HT1080 (cell line): Measurements from ENCODE around the gene TSPAN14. TPM values are rescaled to one million over a fixed set of nuclear protein-coding genes. Genes with fewer than 3 reads are reported as not detected.

ENCODE experiments used
- DNase-seq: peaks from one replicate; pipeline ENCODE4 v3.0.0-alpha.2; 2015; ENCODE audit warnings: low read depth
- total RNA-seq: library from RNA; depleted of rRNA; stranded (reverse); fragments of >200 nt; shearing (Covaris generic); gene quantifications from 2 replicates; pipeline ENCODE4 v1.2.3, GENCODE V29; 2014; rRNA removed

Gene TSPAN14
- total RNA-seq, 1 experiment from 2014 or later: 43.1 TPM

- DNase-seq: no peak
These were observed 126.7 kb downstream of the TSPAN14 start for GRCh38 chr10:80580638-80581468.

GRCh38 chr10:80581469-80581835, 127.3 kb downstream of the TSPAN14 start:
- DNase-seq: no peak

- no peak for DNase-seq
These were observed 128.3 kb downstream of the TSPAN14 start for GRCh38 chr10:80582286-80582960.

Other genes with a start within 250 kb of the TSPAN14 start
- 88.3 and 114 TPM in 2 replicates for gene ANXA11, start 248.8 kb upstream of the TSPAN14 start, total RNA-seq
- 0.13 and 0.94 TPM in 2 replicates for gene MAT1A, start 164.7 kb upstream of the TSPAN14 start, total RNA-seq
- not detected in 2 replicates for gene DYDC1, start 97.6 kb upstream of the TSPAN14 start, total RNA-seq
- 0.20 and 0.53 TPM in 2 replicates for gene DYDC2, start 97.5 kb upstream of the TSPAN14 start, total RNA-seq
- gene PRXL2A, start 45.8 kb upstream of the TSPAN14 start, total RNA-seq: 0.07 and 0.39 TPM in 2 replicates
- 0.05 TPM in 1 of 2 replicates, not detected in the other for gene SH2D4B, start 83.6 kb downstream of the TSPAN14 start, total RNA-seq